ENCODE measurements around the gene NEDD9.

DNA sequence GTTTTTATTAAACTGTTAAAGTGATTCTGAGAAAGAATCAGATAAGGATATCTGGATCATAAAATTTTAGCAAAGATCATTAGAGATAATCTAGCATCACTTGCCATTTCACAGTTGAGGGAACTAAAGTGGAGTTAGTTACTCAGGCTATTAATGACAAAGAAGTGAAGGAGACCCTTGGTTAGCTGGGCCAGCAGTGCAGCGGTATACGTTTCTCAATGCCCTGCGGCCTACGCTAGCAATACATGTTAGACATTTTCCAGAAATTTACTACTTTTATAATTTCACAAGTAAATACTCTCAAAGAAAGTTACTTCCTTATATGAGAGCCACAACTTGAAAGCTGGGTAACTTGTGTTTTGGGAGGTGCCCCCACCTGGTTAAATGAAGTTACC lies 28.5 kb downstream of the NEDD9 start:
- TF ChIP-seq CTCF (conservative IDR thresholded peaks at IDR 0.05; ENCODE audit: low read depth, low read length) (no peak), POLR2A (IDR thresholded peaks at IDR 0.05; ENCODE audit: low read depth, low read length) (no peak), RFX5 (IDR thresholded peaks at IDR 0.05; ENCODE audit: low read depth, low read length) (no peak), MXI1 (IDR thresholded peaks at IDR 0.05; ENCODE audit: borderline replicate concordance, low read depth, low read length) (no peak)

All from IMR-90 (cell line).